LNCaP clone FGC (cell line): Measurements from ENCODE around the gene DNAJC1.
"Not testable (repeated sequence)": the region's sequence is repeated elsewhere in the genome, so short reads cannot be mapped to it uniquely, and the experiment has no call there.

ENCODE experiments used
- DNase-seq: peaks from one replicate; pipeline ENCODE4 v3.0.0-alpha.2; 2011; ENCODE audit warnings: low read depth
- H3K4me3 ChIP-seq: 2 replicates; pipeline ENCODE4 v1.5.1; 2011; ENCODE audit warnings: mild to moderate bottlenecking, low read depth, low read length, control low read depth
- CTCF ChIP-seq: IDR thresholded peaks from 2 replicates; pipeline ENCODE4 v1.5.1; 2012; ENCODE audit warnings: mild to moderate bottlenecking; ENCODE audit not compliant: control insufficient read depth, insufficient read depth; ENCODE audit errors: extremely low read depth

Gene DNAJC1

GRCh38 chr10:21891439-21891838, 112.1 kb downstream of the DNAJC1 start:
- no peak overlapping the region for H3K4me3 ChIP-seq
- no peak for TF ChIP-seq CTCF
- no peak for DNase-seq

- H3K4me3 ChIP-seq, result no peak overlapping the region
- no peak for TF ChIP-seq CTCF
- DNase-seq, result no peak
Measured at GRCh38 chr10:21889477-21890275, 113.9 kb downstream of the DNAJC1 start.

GRCh38 chr10:21888959-21889358, 114.6 kb downstream of the DNAJC1 start:
- TF ChIP-seq CTCF, result no peak
- no peak for DNase-seq

GRCh38 chr10:21885940-21886339, 117.6 kb downstream of the DNAJC1 start:
- no peak overlapping the region for H3K4me3 ChIP-seq
- no peak for TF ChIP-seq CTCF
- DNase-seq, result no peak

More at GRCh38 chr10:21888959-21889358, 114.6 kb downstream of the DNAJC1 start:
- H3K4me3 ChIP-seq, result no peak overlapping the region

GRCh38 chr10:21873198-21873597, 130.3 kb downstream of the DNAJC1 start:
- TF ChIP-seq CTCF, result no peak
- no peak for DNase-seq
- H3K4me3 ChIP-seq, result no peak overlapping the region

GRCh38 chr10:21872771-21873170, 130.8 kb downstream of the DNAJC1 start:
- not testable (repeated sequence) for DNase-seq, H3K4me3 ChIP-seq

GRCh38 chr10:21870849-21871248, 132.7 kb downstream of the DNAJC1 start:
- no peak for TF ChIP-seq CTCF
- no peak for DNase-seq
- no peak overlapping the region for H3K4me3 ChIP-seq

GRCh38 chr10:21869087-21869486, 134.4 kb downstream of the DNAJC1 start:
- H3K4me3 ChIP-seq, DNase-seq: not testable (repeated sequence)
